DOHH2 (cell line): ENCODE results near the gene ANKRD6.

ENCODE experiments used
- EZH2phosphoT487 ChIP-seq: fragments of 200-600 bp; sonication (generic); IDR thresholded peaks from 2 replicates; pipeline ENCODE4 v1.6.1; 2017; ENCODE audit warnings: borderline replicate concordance, mild to moderate bottlenecking, antibody characterized with exemption, low read length, moderate library complexity, mixed read lengths
- TF ChIP-seq, protein P1 (sequence below): fragments of 200-600 bp; sonication (generic); IDR thresholded peaks from one replicate; pipeline ENCODE4 v1.5.1; 2014; ENCODE audit warnings: antibody characterized with exemption, mild to moderate bottlenecking, low read depth, low read length; ENCODE audit not compliant: poor library complexity, severe bottlenecking

DNA sequence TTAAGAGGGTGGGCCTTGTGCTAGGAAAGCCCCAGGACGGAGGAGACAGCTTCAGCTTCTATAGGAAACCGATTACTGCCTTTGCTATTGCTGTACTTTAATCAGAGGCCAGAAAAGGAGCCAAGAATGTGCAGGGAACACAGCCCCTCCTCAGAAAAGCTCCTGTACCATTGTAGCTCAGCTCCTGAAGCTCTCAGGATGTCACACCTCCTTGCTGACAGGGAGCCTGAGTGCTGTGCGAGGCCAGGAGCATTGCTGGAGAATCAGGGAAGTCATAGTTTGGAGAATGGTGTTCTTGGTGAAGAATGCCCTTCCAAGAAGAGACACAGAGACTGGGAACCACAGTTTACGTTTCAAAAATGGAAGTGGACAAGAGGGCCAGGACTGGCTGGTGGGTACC is 158.8 kb downstream of the ANKRD6 start:
- TF ChIP-seq, protein P1, sequence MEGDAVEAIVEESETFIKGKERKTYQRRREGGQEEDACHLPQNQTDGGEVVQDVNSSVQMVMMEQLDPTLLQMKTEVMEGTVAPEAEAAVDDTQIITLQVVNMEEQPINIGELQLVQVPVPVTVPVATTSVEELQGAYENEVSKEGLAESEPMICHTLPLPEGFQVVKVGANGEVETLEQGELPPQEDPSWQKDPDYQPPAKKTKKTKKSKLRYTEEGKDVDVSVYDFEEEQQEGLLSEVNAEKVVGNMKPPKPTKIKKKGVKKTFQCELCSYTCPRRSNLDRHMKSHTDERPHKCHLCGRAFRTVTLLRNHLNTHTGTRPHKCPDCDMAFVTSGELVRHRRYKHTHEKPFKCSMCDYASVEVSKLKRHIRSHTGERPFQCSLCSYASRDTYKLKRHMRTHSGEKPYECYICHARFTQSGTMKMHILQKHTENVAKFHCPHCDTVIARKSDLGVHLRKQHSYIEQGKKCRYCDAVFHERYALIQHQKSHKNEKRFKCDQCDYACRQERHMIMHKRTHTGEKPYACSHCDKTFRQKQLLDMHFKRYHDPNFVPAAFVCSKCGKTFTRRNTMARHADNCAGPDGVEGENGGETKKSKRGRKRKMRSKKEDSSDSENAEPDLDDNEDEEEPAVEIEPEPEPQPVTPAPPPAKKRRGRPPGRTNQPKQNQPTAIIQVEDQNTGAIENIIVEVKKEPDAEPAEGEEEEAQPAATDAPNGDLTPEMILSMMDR, result no peak
- no peak for TF ChIP-seq EZH2phosphoT487
